Measurements from ENCODE around the gene HES6. TPM values are rescaled to one million over a fixed set of nuclear protein-coding genes. Genes with fewer than 3 reads are reported as not detected.

Gene HES6
- total RNA-seq, 4 donors from 2014 or later = 15.0 to 94.5 (median 31.7) TPM

DNA sequence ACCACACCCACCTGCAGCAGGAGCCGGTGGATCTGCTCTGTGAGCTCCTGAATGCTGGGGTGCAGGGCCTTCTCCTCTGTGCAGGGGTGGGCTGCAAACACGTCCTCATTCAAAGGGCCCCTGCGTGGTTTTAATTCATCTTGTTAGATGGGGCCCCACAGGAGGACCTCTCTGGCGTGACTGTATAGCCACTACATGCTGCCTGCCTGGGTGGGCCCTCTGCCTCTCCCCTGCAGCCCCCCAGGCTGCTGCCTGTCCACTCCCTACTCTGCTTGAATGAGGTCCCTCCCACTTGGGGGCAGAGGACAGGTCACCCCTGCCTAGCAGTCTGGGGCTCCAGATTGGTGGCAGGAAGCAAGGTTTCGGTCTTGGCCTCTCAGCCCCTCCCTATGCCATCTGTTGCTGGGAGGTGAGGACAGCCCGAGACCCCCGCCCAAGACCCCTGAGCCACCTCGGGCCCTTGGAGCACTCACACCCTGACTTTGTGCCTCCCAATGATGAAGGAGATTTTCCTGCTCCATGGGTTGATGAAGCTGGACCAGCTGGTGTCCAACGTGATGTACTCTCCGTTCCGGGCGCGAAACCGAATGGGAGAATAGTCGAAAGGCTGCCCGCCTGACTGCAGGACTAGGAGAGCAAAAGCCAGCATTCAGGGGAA, 22.0 kb upstream of the HES6 start:
- H3K36me3 ChIP-seq = peaks cover 0 to 33% (median 10%) of the 10 kb centered on the region in 4 donors
- in situ Hi-C loops (cut with MboI; ENCODE audit: low pct_ligation_motif_present in 1 of 4, low pct_unique_long_range_greater_than_20kb in 1 of 4, low sequenced_read_pairs in 3 of 4) = loop anchor here in 3 of 4 donors (10.0 to 25.0 kb wide), 2 partner anchors 400 to 407 kb away; partner anchors contain the start of gene RAMP1 (in 3 of the 3)
- intact Hi-C loops (cut with DNase I; ENCODE audit: low total_unique reads) = loop anchor here (1.0 to 10.0 kb wide), 3 partner anchors 67 to 407 kb away; partner anchors contain the start of gene RAMP1
- no peaks in the 10 kb centered on the region for H3K9me3 ChIP-seq
- H3K27ac ChIP-seq = no peak overlapping the region
- TF ChIP-seq POLR2AphosphoS5 (IDR thresholded peaks at IDR 0.05) (no peak), EP300 (IDR thresholded peaks at IDR 0.05; ENCODE audit: low read depth) (no peak), POLR2A (IDR thresholded peaks at IDR 0.05) (no peak)
- TF ChIP-seq, protein P1, sequence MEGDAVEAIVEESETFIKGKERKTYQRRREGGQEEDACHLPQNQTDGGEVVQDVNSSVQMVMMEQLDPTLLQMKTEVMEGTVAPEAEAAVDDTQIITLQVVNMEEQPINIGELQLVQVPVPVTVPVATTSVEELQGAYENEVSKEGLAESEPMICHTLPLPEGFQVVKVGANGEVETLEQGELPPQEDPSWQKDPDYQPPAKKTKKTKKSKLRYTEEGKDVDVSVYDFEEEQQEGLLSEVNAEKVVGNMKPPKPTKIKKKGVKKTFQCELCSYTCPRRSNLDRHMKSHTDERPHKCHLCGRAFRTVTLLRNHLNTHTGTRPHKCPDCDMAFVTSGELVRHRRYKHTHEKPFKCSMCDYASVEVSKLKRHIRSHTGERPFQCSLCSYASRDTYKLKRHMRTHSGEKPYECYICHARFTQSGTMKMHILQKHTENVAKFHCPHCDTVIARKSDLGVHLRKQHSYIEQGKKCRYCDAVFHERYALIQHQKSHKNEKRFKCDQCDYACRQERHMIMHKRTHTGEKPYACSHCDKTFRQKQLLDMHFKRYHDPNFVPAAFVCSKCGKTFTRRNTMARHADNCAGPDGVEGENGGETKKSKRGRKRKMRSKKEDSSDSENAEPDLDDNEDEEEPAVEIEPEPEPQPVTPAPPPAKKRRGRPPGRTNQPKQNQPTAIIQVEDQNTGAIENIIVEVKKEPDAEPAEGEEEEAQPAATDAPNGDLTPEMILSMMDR (IDR thresholded peaks at IDR 0.05) = no peak
- H3K4me1 ChIP-seq = peaks cover 12 to 24% (median 17%) of the 10 kb centered on the region in 4 donors
- DNase-seq = no peak
- no peaks in the 10 kb centered on the region for H3K27me3 ChIP-seq
- WGBS, 2 donors (ENCODE audit: low coverage in 1 of 2) = 95% methylated on average over 7 to 15 of the region's 16 CpGs
- H3K4me3 ChIP-seq = no peak overlapping the region

DNA sequence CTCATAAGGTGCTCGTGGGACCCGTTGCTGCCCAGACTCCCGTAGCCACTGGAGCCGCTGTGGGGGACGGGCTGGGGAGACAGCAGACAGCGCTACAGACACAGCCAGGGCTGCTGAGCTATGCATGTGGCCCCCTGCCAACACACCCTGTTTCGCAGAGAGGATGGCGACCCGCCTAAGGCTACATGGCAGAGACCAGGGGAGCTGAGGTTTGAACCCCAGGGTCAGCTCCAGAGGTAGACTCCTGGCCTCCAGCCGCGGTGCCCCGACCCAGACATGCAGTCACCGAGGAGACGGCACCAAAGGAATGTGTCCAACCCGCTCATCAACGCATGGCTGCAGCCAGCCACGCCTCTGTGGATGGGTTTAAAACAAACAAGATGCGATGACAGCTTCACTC, 21.0 kb upstream of the HES6 start:
- in situ Hi-C loops (cut with MboI; ENCODE audit: low pct_ligation_motif_present in 1 of 4, low pct_unique_long_range_greater_than_20kb in 1 of 4, low sequenced_read_pairs in 3 of 4) (loop anchor here in 3 of 4 donors (10.0 to 25.0 kb wide), 2 partner anchors 399 to 406 kb away; partner anchors contain the start of gene RAMP1 (in 3 of the 3)), intact Hi-C loops (cut with DNase I; ENCODE audit: low total_unique reads) (loop anchor here (10.0 kb wide), 2 partner anchors 66 to 406 kb away; partner anchors contain the start of gene RAMP1)
- H3K4me3 ChIP-seq = no peak overlapping the region
- H3K27ac ChIP-seq = no peak overlapping the region
- no peak for TF ChIP-seq POLR2A (IDR thresholded peaks at IDR 0.05)
- TF ChIP-seq EP300 (IDR thresholded peaks at IDR 0.05; ENCODE audit: low read depth) = no peak
- no peak for TF ChIP-seq POLR2AphosphoS5 (IDR thresholded peaks at IDR 0.05)
- TF ChIP-seq, protein P1 (IDR thresholded peaks at IDR 0.05) = no peak
- peaks cover 12 to 24% (median 17%) of the 10 kb centered on the region in 4 donors for H3K4me1 ChIP-seq
- H3K9me3 ChIP-seq = no peaks in the 10 kb centered on the region
- H3K36me3 ChIP-seq = peaks cover 0 to 40% (median 14%) of the 10 kb centered on the region in 4 donors
- WGBS, 2 donors (ENCODE audit: low coverage in 1 of 2) = 75% methylated on average over 17 of the region's 18 CpGs; no CpG with 5 or more reads in 1 of the 2 donors
- no peak for DNase-seq
- no peaks in the 10 kb centered on the region for H3K27me3 ChIP-seq

DNA sequence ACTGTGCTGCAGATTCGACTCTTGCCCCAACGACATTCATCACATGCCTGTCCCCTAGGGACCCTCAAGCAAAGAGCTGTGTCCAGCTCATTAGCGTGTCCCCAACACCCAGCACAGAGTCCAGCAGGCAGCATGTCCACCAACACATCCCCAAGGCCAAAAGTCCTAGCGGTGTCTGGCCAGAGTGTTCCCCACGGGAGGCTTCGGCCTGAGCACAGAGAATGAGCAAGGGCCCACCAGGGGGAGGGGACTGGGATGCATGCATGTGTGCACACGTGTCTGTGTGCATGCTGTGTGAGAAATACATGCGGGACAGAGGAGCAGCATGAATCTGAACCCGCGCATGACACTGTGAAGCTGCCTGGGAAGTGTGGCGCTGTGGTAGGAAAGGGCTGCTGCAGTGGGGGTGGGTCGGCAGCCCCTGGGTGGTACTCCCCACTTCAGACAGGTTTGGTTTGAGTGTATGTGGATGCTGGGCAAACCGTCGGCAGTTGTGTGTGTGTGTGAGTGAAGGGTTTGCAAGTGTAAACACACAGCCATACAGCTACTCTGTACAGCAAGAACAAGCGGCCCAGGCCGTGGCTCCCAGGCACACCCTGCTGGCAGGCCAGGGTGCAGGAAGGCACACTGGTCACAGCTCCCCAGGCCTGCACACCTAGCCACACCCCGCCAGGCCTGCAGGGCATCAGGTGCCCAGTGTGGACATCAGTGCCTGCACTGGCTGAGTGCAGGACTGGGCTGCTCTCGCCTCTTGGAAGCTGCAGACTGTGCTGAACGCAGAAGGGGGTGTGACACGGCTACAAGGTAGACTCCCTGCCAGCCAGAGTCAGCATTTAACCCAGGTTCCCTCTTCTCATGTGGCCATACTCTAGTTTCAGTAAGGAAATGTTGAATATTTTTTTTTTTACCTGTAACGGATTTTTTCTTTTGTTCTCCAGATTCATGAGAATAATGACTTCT, 19.5 kb upstream of the HES6 start:
- Histone ChIP-seq H3K4me1 (peaks cover 12 to 19% (median 14%) of the 10 kb centered on the region in 4 donors), H3K27me3 (no peaks in the 10 kb centered on the region), H3K36me3 (peaks cover 0 to 56% (median 18%) of the 10 kb centered on the region in 4 donors), H3K9me3 (no peaks in the 10 kb centered on the region), H3K27ac (no peak overlapping the region), H3K4me3 (no peak overlapping the region)
- no peak for DNase-seq
- in situ Hi-C loops (cut with MboI; ENCODE audit: low pct_ligation_motif_present in 1 of 4, low pct_unique_long_range_greater_than_20kb in 1 of 4, low sequenced_read_pairs in 3 of 4) = loop anchor here in 3 of 4 donors (10.0 to 25.0 kb wide), 2 partner anchors 397 to 405 kb away; partner anchors contain the start of gene RAMP1 (in 3 of the 3)
- TF ChIP-seq POLR2A (IDR thresholded peaks at IDR 0.05) (no peak), EP300 (IDR thresholded peaks at IDR 0.05; ENCODE audit: low read depth) (no peak), POLR2AphosphoS5 (IDR thresholded peaks at IDR 0.05) (no peak)
- TF ChIP-seq, protein P1 (IDR thresholded peaks at IDR 0.05) = no peak
- 67 to 89% methylated on average over 1 to 19 of the region's 21 CpGs for WGBS, 2 donors (ENCODE audit: low coverage in 1 of 2)
- intact Hi-C loops (cut with DNase I; ENCODE audit: low total_unique reads) = loop anchor here (10.0 kb wide), 2 partner anchors 65 to 405 kb away; partner anchors contain the start of gene RAMP1
